ENCODE measurements around the gene OR11G2.
"Not testable (repeated sequence)": the region's sequence is repeated elsewhere in the genome, so short reads cannot be mapped to it uniquely, and the experiment has no call there.

OR11G2 gene

GRCh38 chr14:20228681-20229080, 38.0 kb downstream of the OR11G2 start, which contains the start of gene OR11H7:
OR11H7 (plus strand) TSS chr14:20228981.
- no peak for DNase-seq

GRCh38 chr14:20235415-20235814, 44.7 kb downstream of the OR11G2 start:
- DNase-seq: not testable (repeated sequence)

- DNase-seq: no peak
Measured at GRCh38 chr14:20247646-20248246, 57.0 kb downstream of the OR11G2 start.
